H1 (cell line): Measurements from ENCODE around the gene SLC6A6. TPM values are rescaled to one million over a fixed set of nuclear protein-coding genes. Genes with fewer than 3 reads are reported as not detected.

Source experiments
- BACH1 ChIP-seq: IDR thresholded peaks from 2 replicates; pipeline ENCODE4 v1.6.1; 2012; ENCODE audit warnings: low read length, improper control_type of control experiment
- BRCA1 ChIP-seq: IDR thresholded peaks from 2 replicates; pipeline ENCODE4 v1.6.1; 2012; ENCODE audit warnings: low read depth, low read length, improper control_type of control experiment
- KDM1A ChIP-seq: fragments of 200-600, 300-600 bp; sonication (generic); IDR thresholded peaks from 2 replicates; pipeline ENCODE4 v1.7.1; 2016; ENCODE audit warnings: mild to moderate bottlenecking, low read length, borderline replicate concordance
- MAX ChIP-seq: IDR thresholded peaks from 2 replicates; pipeline ENCODE4 v1.6.1; 2012; ENCODE audit warnings: inconsistent platforms
- NRF1 ChIP-seq: IDR thresholded peaks from 2 replicates; pipeline ENCODE4 v1.6.1; 2011; ENCODE audit warnings: mild to moderate bottlenecking, low read depth, low read length, improper control_type of control experiment
- SIN3A ChIP-seq, 2 experiments: IDR thresholded peaks in 1 of 2; conservative IDR thresholded peaks in 1 of 2; 2 replicates each; pipeline ENCODE4 v1.6.1; 2011 to 2012; ENCODE audit warnings: low read length in 2 of 2, improper control_type of control experiment in 1 of 2, low read depth in 1 of 2, mild to moderate bottlenecking in 1 of 2
- SP1 ChIP-seq: IDR thresholded peaks from 2 replicates; pipeline ENCODE4 v1.6.1; 2011; ENCODE audit warnings: low read depth, low read length
- polyA plus RNA-seq, 7 experiments: library from polyadenylated mRNA; depleted of rRNA in 3 of 7; stranded (reverse) in 5 of 7; unstranded in 2 of 7; fragments of >200 nt in 5 of 7; fragments of 200-250 nt in 2 of 7; gene quantifications; 1 replicate in 5 of 7; 2 replicates in 1 of 7; 4 replicates in 1 of 7; pipeline versions ENCODE4 v1.2.1 to v1.2.3, GENCODE V29; 2011 to 2013; ENCODE audit warnings: missing spikeins in 2 of 7, mixed read lengths in 2 of 7
- total RNA-seq: library from RNA; stranded (reverse); fragmentation: NEBNext Ultra II Directional; extraction: Animal tissue kit (Norgen Biotek cat#: 25700); gene quantifications from 2 replicates; pipeline ENCODE4 v1.2.1, GENCODE V29; 2021

The SLC6A6 gene
- total and polyA plus RNA-seq, 2 of the 8 experiments (the other 6 are each of a cell fraction or from before 2014, with no cell fraction given) = 66.2 to 144 TPM

- TF ChIP-seq KDM1A = no peak
- no peak for TF ChIP-seq MAX
- TF ChIP-seq NRF1 = no peak
- no peak for TF ChIP-seq BACH1
- TF ChIP-seq BRCA1 = no peak
- no peak for TF ChIP-seq SP1
- TF ChIP-seq SIN3A (conservative IDR thresholded peaks at IDR 0.05 in 1 of 2, IDR thresholded peaks at IDR 0.05 in 1 of 2; ENCODE audit: low read depth in 1 of 2, low read length in 2 of 2) = no peak
Measured at GRCh38 chr3:14434498-14435151, 32.2 kb downstream of the SLC6A6 start (continued).
